ENCODE measurements around the gene DTD2.

The DTD2 gene

GRCh38 chr14:31405106-31405505 lies 52.2 kb downstream of the DTD2 start:
- no peak for DNase-seq

- DNase-seq: no peak
Observed at GRCh38 chr14:31403707-31404106, 53.6 kb downstream of the DTD2 start.

- no peak for DNase-seq
Observed at GRCh38 chr14:31402764-31403439, 54.4 kb downstream of the DTD2 start.

- DNase-seq: no peak
Observed at GRCh38 chr14:31401369-31401932, 55.9 kb downstream of the DTD2 start.

GRCh38 chr14:31400031-31400638 lies 57.2 kb downstream of the DTD2 start:
- no peak for DNase-seq

All from activated naive CD4-positive, alpha-beta T cell (primary cell).